GM10248 (cell line): ENCODE results near the gene C16orf95.

Experiments used
- CTCF ChIA-PET: fragments of 300-600 bp; sonication (Branson Sonifier 250); formaldehyde crosslinking; extraction: SDS; loops from one replicate; lab custom pipeline; 2021; ENCODE audit warnings: antibody characterized with exemption; lab: Yijun Ruan, JAX
- POLR2A ChIA-PET: fragments of 350-650 bp; sonication (Branson Sonifier 250); formaldehyde crosslinking; extraction: SDS; loops from one replicate; lab custom pipeline; 2020; ENCODE audit warnings: antibody characterized with exemption; lab: Yijun Ruan, JAX
- DNase-seq: peaks from one replicate; pipeline ENCODE4 v3.0.0; 2012; ENCODE audit errors: extremely low spot score
- TF ChIP-seq, protein P1 (sequence below): IDR thresholded peaks from 2 replicates; pipeline ENCODE4 v1.5.1; 2012; ENCODE audit warnings: mild to moderate bottlenecking, low read depth; ENCODE audit errors: extremely low read depth, missing control alignments, control extremely low read depth

Gene C16orf95

DNA sequence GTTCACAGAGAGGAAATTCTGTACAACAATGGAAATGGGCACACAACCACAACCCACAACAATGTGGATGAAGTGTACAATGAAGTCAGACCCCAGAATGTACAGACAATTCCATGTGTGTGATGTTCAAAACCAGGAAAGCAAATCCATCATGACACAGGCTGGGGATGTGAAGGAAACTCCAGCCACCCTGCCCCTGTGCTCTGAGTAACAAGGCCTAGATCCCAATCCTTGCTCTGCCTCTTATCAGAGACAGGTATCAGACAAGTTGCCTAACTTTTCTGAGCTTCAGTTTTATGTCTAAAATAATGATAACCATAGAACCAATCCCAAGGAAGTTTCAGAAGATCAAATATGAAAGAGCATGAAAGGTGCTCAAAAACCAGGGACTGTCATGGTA is 1.8 kb upstream of the C16orf95 start:
- DNase-seq, result no peak
- CTCF ChIA-PET, result interaction anchor here (1.0 to 4.5 kb wide), 6 partner anchors 12 to 384 kb away, joined by 3 to 20 read pairs (median 4); no protein-coding TSS in a partner anchor
- POLR2A ChIA-PET, result no interaction called here
- TF ChIP-seq, protein P1, sequence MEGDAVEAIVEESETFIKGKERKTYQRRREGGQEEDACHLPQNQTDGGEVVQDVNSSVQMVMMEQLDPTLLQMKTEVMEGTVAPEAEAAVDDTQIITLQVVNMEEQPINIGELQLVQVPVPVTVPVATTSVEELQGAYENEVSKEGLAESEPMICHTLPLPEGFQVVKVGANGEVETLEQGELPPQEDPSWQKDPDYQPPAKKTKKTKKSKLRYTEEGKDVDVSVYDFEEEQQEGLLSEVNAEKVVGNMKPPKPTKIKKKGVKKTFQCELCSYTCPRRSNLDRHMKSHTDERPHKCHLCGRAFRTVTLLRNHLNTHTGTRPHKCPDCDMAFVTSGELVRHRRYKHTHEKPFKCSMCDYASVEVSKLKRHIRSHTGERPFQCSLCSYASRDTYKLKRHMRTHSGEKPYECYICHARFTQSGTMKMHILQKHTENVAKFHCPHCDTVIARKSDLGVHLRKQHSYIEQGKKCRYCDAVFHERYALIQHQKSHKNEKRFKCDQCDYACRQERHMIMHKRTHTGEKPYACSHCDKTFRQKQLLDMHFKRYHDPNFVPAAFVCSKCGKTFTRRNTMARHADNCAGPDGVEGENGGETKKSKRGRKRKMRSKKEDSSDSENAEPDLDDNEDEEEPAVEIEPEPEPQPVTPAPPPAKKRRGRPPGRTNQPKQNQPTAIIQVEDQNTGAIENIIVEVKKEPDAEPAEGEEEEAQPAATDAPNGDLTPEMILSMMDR, result no peak

DNA sequence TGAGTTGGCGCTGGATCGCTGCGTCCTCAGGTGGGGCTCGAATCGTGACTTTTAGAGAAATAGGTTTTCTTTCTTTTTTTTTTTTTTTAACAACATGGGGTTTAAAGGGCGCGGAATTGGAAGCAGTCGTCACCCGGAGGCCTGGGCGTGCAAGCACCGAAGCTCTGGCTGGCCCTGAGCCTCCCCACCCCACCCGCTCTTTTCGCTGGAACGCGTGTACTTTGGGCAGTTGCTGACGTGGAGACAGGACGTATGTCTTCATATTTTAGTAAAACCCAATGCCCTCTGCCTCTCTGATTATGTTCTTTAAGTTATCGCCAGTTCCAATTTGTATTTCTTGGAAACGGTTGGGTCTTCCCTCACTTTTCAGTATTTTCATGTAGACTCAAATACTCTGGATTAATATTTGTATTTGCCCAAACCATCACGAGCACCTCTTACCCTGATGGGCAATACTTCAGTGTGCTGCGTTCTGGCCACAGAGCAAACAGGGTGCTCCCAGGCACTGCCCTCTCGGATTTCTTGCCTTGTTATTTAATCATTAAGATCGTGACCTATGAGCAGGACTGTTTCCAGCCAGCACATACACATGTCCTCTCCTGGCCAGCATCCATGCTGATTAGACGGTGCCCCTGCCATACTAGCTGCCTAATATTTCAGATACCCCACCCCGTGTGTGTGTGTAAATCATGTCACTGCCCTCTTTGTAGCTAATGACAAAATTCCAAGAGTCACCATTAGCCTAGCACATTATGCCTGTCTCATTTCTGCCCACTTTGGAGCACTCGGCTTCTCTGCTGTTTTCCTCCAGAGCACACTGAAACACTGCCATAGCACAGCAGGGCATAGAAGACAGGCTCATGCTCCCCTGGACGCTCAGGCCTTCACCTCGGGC is 805 bp upstream of the C16orf95 start:
- DNase-seq, result no peak
- TF ChIP-seq, protein P1, result no peak
- POLR2A ChIA-PET, result interaction anchor here (1.2 kb wide), 1 partner anchor 14 kb away, joined by 4 read pairs; no protein-coding TSS in a partner anchor
- CTCF ChIA-PET, result interaction anchor here (0.8 to 4.5 kb wide), 10 partner anchors 8 to 385 kb away, joined by 3 to 20 read pairs (median 4); no protein-coding TSS in a partner anchor

DNA sequence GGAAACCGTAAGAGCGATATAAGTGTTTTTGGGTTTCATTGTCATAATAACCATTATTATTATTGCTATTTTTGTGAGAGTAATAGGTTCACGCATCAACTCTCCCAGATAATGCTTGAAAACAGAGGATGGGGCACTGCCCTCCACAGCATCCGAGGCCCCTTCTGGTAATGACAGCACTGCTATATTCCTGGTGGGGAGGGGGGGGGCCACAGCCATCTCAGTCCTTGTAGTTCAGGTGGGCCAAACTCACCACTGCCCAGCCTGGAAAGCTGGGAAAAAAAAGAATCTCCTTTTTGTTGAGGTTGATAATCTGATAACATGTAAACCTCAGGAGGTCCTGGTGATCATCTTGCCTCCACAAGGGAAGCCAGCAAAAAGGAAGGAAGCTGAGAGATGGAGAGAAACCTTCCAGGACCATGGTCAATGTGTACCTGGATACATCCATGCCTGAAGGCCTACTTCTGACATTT is 706 bp downstream of the C16orf95 start:
- ChIA-PET POLR2A (interaction anchor here (0.6 to 1.2 kb wide), 2 partner anchors 15 to 68 kb away, joined by 4 read pairs; no protein-coding TSS in a partner anchor), CTCF (interaction anchor here (1.6 to 4.5 kb wide), 3 partner anchors 9 to 12 kb away, joined by 3 to 20 read pairs (median 9); no protein-coding TSS in a partner anchor)
- TF ChIP-seq, protein P1, result no peak
- DNase-seq, result no peak

DNA sequence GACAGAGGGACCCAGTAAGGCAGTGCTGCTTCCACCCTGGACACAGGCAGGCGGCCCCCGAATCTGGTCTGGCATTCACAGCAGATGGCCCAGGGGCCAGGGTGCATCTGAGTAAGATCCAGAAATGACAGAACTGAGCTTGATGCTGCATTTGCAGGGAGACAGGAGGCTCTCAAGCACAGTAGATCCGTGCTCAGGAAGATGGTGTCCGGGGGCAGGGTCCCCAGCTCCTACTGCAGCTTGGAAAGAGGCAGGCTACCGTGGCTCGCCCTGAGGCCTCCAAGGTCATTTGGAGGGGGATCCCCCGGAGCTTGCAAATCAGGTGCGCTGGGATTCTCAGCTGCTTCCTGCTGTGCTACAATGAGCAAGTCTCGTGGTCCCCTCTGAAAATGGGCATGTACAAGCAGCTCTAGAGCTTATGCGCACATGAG is 2.2 kb downstream of the C16orf95 start:
- TF ChIP-seq, protein P1, result no peak
- DNase-seq, result no peak
- ChIA-PET POLR2A (no interaction called here), CTCF (interaction anchor here (1.2 to 4.5 kb wide), 3 partner anchors 11 to 80 kb away, joined by 3 to 20 read pairs (median 5); no protein-coding TSS in a partner anchor)

DNA sequence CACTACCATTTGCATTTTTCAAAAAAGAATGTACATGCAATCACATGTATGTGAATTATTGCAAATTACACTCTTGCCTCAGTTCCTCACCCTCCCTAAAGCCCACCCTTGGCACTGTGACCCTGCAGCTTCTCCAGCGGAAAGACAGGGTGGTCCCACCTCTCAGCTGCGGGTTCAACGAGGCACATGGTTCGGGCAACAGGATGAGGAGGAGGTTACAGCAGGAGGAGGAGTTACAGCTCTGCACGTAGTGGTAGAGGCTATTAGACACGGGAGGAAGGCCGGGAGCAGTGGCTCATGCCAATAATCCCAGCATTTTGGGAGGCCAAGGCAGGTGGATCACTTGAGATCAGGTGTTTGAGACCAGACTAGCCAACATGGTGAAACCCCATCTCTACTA is 5.2 kb downstream of the C16orf95 start:
- POLR2A ChIA-PET, result interaction anchor here (0.6 kb wide), 1 partner anchor 750 kb away, joined by 3 read pairs; no protein-coding TSS in a partner anchor
- DNase-seq, result no peak
- TF ChIP-seq, protein P1, result no peak
- CTCF ChIA-PET, result interaction anchor here (1.0 to 2.1 kb wide), 4 partner anchors 10 to 35 kb away, joined by 3 to 6 read pairs (median 3); no protein-coding TSS in a partner anchor

DNA sequence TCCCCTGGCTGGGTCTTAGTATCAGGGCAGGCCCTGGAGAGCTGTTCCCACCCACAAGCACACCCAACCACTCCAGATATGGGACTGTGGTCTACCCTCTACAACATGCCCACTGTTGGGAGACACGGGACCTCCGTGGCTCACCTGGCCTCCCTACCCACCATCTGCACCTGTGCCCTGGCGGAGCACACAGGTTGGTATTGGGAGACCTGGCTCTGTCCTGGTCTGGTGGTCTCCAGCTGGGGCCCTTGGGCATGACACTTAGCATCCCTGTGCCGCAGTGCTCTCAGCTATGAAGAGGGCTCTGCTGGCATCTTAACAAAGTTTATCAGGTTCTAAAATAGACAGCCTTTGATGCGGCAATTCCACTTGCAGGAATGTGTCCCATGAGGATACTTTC is 5.8 kb downstream of the C16orf95 start:
- TF ChIP-seq, protein P1, result no peak
- ChIA-PET POLR2A (no interaction called here), CTCF (interaction anchor here (1.3 kb wide), 1 partner anchor 15 kb away, joined by 3 read pairs; no protein-coding TSS in a partner anchor)
- DNase-seq, result no peak
